Mucosa of stomach (tissue), 1 donor: ENCODE measurements around the gene MUS81.
A peak's percentile ranks its signal among the peaks of the same experiment; 100 is the strongest.

ENCODE experiments used
- H3K27me3 ChIP-seq: one replicate; pipeline ENCODE4 v1.7.0; 2013; ENCODE audit warnings: mild to moderate bottlenecking, low read length; ENCODE audit not compliant: control insufficient read depth, insufficient read depth
- H3K36me3 ChIP-seq: one replicate; pipeline ENCODE4 v1.7.0; 2013; ENCODE audit warnings: low read length; ENCODE audit not compliant: control insufficient read depth, insufficient read depth
- H3K4me1 ChIP-seq: one replicate; pipeline ENCODE4 v1.7.0; 2013; ENCODE audit warnings: mild to moderate bottlenecking, low read length; ENCODE audit not compliant: control insufficient read depth, insufficient read depth
- H3K4me3 ChIP-seq: one replicate; pipeline ENCODE4 v1.7.0; 2013; ENCODE audit warnings: low read length
- H3K9ac ChIP-seq: one replicate; pipeline ENCODE4 v1.7.0; 2013; ENCODE audit warnings: mild to moderate bottlenecking, low read length, moderate library complexity
- H3K9me3 ChIP-seq: one replicate; pipeline ENCODE4 v1.7.0; 2013; ENCODE audit warnings: mild to moderate bottlenecking, low read length, moderate library complexity; ENCODE audit not compliant: control insufficient read depth
- donor health status: Pancreatic carcinoma.

The MUS81 gene, protein sequence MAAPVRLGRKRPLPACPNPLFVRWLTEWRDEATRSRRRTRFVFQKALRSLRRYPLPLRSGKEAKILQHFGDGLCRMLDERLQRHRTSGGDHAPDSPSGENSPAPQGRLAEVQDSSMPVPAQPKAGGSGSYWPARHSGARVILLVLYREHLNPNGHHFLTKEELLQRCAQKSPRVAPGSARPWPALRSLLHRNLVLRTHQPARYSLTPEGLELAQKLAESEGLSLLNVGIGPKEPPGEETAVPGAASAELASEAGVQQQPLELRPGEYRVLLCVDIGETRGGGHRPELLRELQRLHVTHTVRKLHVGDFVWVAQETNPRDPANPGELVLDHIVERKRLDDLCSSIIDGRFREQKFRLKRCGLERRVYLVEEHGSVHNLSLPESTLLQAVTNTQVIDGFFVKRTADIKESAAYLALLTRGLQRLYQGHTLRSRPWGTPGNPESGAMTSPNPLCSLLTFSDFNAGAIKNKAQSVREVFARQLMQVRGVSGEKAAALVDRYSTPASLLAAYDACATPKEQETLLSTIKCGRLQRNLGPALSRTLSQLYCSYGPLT

DNA sequence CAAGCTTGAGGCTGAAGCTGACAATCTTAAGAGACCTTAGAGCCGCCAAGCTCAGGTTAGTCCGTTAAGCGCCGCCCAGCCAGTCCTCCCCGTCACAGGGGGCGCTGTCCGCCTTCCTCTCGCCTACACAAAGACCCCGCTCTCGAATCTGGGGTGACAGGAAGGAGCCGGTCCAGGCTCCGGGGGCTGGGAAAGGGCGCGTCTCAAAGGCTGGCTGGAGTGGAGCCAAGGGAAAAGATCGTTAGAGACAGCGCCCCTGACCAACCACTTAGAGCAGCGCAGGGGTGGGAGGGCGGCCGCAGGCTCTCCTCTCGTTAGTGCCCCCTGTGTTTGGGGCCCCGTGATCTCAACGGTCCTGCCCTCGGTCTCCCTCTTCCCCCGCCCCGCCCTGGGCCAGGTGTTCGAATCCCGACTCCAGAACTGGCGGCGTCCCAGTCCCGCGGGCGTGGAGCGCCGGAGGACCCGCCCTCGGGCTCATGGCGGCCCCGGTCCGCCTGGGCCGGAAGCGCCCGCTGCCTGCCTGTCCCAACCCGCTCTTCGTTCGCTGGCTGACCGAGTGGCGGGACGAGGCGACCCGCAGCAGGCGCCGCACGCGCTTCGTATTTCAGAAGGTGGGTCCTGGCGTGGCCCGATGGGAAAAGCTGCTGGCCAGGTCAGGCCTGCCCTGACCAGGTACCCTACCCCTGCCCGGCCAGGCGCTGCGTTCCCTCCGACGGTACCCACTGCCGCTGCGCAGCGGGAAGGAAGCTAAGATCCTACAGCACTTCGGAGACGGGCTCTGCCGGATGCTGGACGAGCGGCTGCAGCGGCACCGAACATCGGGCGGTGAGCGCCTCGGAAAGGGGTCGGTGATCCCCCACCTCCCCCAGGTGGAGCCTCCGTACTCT lies at the start of gene MUS81:
Gene MUS81, plus strand, starts transcription at position 156 of the 887 bp plus-strand sequence. Its CDS starts 321 bp downstream, at position 477.
- H3K9me3 ChIP-seq: no peaks in the 10 kb centered on the region
- H3K4me3 ChIP-seq: peak within 1 kb of the TSS; percentile 74
- H3K36me3 ChIP-seq: peaks cover 26% of the 10 kb centered on the region
- peak within 1 kb of the TSS; percentile 86 for H3K9ac ChIP-seq
- H3K27me3 ChIP-seq: no peaks in the 10 kb centered on the region
- peaks cover 31% of the 10 kb centered on the region for H3K4me1 ChIP-seq

DNA sequence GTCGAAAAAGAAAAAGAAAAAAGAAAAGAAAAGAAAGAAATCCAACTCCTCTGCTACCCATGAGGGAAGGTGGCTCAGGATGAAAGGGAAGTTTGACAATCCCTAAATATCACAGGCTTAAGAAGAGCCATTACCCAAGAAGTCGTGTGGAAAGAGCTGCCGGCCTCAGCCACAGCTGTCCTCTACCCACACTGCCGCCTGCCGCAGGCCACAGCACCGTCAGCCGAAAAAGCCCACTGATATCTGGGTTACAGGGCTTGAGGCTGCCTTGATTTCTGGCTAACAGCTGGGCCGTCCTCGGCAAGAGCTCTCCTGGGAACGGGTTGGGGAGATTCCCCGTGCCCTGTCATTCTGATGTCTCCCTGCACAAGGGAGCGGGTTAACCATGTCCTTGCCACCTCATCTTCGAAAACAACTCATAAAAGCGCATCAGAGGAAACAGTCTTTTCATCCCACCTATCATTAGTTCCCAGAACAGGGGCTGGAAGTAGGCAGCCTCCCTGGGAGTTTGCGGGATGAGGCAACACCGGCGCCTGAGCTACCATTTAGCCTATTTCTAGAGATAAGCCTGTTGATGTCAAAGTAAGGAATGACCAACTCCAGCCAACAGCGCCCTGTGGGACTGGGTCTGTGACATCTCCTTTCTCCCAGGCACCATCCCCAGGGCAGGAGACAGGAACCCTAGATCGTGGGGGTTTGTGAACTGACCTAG lies 48.3 kb upstream of the MUS81 start:
- peaks cover 16% of the 10 kb centered on the region for H3K27me3 ChIP-seq
- H3K4me3 ChIP-seq: no peak overlapping the region
- no peaks in the 10 kb centered on the region for H3K9me3 ChIP-seq
- no peaks in the 10 kb centered on the region for H3K36me3 ChIP-seq
- H3K4me1 ChIP-seq: peaks cover 12% of the 10 kb centered on the region
- H3K9ac ChIP-seq: no peak overlapping the region

DNA sequence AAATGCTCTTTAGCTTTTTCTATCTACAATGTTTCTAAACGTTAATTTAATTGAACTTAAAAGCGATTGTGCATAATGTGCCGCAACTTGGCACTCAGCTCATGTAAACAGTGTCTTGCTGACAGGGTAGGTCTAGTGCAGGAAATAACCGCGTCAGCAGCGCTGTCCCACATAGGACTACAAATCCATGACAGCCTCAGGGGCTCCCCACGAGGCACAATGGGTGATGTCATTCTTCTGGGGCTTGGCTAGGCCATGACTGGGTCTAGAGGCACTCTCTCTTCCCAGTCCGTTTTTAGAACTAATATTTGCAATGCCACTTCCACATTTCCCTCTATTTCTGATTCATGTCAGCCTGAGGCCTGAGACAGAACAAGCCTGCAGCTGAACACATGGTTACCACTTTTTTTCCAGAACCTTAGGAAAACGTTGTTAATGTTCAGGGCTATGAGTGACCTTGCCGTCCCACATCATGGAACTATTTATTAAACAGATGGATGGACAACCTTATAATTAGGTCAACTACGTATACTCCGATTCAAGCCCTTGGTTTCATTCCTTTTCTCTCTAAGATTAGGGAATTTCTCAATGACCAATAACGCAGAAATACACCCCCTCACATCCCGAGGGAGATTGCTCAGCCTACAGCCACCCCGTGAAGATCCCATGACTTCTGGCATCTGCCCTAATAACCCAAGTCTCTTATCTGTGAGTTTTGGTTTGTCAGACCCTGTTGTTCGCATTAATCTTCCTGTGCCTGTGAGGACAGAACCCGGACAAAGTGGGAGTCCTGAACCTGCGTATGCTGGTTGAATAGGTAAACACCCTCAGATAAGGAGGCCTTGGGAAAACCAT lies 45.9 kb upstream of the MUS81 start:
- no peak overlapping the region for H3K4me3 ChIP-seq
- no peaks in the 10 kb centered on the region for H3K9me3 ChIP-seq
- peaks cover 3% of the 10 kb centered on the region for H3K27me3 ChIP-seq
- no peaks in the 10 kb centered on the region for H3K36me3 ChIP-seq
- no peak overlapping the region for H3K9ac ChIP-seq
- peaks cover 16% of the 10 kb centered on the region for H3K4me1 ChIP-seq

DNA sequence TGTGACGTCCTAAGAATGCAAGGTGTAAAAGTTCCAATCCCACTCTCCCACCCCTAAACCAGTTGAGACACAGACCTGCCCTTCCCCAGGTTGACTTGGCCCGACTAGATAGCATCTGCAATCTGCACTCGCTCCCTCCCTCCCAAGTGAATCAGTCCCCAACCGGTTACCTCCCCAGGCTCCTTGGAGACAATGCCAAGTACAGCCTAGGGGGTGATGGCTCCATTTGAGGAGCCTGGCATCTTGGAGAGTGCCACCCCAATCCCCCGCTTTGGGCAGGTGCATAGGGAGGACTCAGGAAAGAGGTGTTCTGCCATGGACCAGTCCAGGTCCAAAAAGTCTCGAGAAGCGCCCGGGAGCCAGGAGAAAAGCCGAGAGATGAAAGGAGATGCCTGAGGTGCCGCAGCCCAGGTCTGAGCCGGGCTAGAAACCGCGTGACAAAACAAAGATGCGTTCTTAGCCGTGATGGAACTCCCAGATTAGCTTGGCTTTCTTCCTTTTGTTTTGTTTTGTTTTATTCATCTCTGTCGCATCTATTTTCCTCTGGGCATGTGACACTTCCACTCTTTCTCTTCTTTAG lies 45.2 kb upstream of the MUS81 start:
- H3K4me1 ChIP-seq: peaks cover 16% of the 10 kb centered on the region
- no peaks in the 10 kb centered on the region for H3K9me3 ChIP-seq
- H3K9ac ChIP-seq: no peak overlapping the region

DNA sequence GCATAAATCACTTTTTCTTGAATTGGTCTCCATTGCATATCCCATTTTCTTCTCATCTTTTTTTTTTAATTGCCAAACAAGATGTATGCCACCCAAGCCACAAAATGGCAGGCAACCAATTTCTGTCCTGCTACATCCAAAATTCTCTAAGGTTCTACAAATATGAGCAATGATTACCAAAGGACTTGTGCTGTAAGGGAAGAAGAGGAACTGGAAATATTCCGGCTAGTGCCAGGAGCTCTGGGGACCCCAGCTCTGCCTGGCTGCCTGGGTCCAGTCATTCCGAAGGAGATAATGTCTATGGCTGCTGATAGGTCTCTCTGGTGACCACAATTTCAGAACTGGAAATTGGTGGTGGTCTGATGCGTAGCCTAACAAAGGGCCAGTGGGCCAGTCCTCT lies 43.5 kb upstream of the MUS81 start:
- Histone ChIP-seq H3K4me3 (no peak overlapping the region), H3K27me3 (no peaks in the 10 kb centered on the region), H3K36me3 (no peaks in the 10 kb centered on the region), H3K9me3 (no peaks in the 10 kb centered on the region), H3K9ac (no peak overlapping the region), H3K4me1 (peaks cover 22% of the 10 kb centered on the region)

More for the DNA sequence above, 45.2 kb upstream of the MUS81 start:
- no peak overlapping the region for H3K4me3 ChIP-seq
- no peaks in the 10 kb centered on the region for H3K36me3 ChIP-seq
- H3K27me3 ChIP-seq: peaks cover 3% of the 10 kb centered on the region

DNA sequence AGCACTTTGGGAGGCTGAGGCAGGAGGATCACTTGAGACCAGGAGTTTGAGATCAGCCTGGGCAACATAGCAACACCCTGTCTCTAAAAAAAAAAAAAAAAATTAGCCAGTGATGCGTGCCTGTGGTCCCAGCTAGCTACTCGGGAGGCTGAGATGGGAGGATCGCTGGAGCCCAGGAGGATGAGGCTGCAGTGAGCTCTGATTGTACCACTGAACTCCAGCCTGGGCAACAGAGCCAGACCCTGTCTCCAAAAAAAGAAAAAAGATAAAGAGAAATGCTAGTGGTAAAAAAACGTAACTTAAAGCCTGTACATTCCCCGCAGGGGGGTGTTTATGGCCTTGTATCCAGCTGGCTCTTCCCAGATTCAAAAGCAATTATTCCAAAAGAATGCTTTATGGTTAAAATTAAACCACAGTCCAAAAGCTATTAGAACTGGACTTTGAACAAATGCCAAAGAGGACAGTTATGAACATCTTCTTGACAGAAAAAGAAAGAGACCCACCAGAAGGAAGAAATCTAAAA lies 42.9 kb upstream of the MUS81 start:
- H3K4me3 ChIP-seq: peak overlapping the region; percentile 54
- no peaks in the 10 kb centered on the region for H3K27me3 ChIP-seq
- peak overlapping the region; percentile 68 for H3K9ac ChIP-seq
- H3K36me3 ChIP-seq: no peaks in the 10 kb centered on the region
- peaks cover 22% of the 10 kb centered on the region for H3K4me1 ChIP-seq
- no peaks in the 10 kb centered on the region for H3K9me3 ChIP-seq

DNA sequence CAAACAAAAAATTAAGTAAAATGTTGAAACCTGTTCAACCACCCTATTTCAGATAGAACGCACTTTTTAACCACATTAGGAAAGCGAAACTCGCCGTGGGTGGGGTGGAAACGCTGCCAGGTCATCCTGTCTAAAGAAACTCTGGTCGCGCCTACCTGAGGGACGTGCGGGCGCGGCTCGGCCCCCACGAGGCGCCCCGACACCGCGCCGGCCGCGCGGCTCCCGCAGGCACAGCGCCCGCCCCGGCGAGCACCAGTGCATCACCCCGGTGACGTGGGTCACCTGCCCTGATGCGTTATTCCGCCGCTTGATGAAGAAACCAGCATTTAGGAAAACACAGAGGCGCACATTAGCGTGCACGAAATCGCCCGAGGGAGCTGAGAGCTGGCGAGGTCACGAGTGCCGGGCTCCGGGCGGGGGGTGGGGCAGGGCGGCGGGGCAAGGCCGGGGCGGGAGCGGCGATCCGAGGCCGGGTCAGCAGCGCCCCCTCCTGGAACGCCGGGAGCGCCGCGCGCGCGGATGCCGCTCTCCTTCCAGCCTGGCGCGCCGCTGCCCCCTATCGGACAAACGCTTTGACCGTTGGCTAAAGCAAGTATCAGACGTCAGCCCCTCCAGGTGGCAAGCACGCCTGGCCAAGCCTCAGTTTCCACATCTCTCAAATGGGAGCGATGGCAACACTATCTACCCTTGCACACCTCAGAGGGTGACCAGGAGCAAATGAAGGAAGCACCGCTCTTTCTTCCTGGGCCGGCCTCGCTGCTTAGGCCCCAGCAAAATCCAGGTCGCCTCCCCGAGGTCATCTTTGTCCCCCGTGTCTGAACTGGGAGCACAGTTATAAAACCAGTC lies 42.2 kb upstream of the MUS81 start:
- H3K4me3 ChIP-seq: peak overlapping the region; percentile 54
- H3K9ac ChIP-seq: peak overlapping the region; percentile 68
- H3K9me3 ChIP-seq: no peaks in the 10 kb centered on the region
- H3K27me3 ChIP-seq: no peaks in the 10 kb centered on the region
- H3K36me3 ChIP-seq: no peaks in the 10 kb centered on the region
- H3K4me1 ChIP-seq: peaks cover 28% of the 10 kb centered on the region

DNA sequence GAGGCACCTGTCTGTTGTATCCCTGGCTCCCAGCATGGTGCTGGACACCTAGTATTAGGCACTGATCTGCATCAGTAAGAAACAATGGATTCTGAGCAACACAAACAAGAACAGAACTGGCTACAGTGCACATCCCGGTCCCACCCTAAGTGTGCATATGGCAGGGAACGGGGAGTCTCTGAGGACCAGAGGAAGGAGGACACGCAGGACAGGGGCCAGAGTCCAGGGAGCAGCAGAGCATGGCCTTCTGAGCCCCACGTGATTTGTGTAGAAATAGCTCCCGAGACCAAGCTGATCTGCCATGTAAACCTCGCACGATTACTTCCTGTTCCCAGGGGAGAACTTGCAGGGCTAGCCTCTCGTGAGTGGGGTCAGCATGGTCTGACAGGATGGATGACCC lies 39.1 kb upstream of the MUS81 start:
- peaks cover 22% of the 10 kb centered on the region for H3K4me1 ChIP-seq

DNA sequence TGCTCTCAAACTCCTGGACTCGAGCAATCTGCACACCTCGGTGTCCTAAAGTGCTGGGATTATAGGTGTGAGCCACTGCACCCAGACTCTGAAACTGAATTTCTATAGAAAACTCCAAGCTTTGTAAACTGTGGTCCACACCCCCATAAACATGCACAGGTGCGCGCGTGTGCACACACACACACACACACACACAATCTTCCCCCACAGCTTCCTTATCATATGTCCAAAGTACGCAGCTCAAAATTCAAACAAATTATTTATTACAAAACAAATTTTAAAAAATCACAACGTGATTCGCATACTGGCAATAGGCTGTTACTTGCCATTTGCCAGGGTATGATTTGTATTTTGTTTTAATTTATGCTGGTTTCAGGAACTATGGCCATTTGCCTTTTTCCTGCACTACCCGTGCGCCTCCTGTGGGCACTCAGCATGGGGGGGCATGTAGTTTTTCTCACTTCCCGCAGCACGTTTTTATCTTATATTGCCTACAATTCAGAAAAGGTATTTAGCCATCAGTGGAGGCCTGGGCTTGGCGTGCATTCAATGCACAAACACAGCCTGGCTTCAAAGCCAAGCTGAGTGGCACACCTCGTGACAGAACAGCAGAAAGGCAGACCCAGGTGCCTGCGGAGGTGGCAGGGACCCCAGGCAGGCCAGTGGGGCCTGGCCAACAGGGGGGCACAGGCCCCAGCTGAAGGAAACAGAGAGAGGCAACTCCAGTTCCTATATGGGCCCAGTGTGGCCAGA lies 37.3 kb upstream of the MUS81 start:
- no peak overlapping the region for H3K4me3 ChIP-seq
- H3K36me3 ChIP-seq: no peaks in the 10 kb centered on the region
- H3K9me3 ChIP-seq: no peaks in the 10 kb centered on the region
- no peak overlapping the region for H3K9ac ChIP-seq
- H3K4me1 ChIP-seq: peaks cover 22% of the 10 kb centered on the region
- no peaks in the 10 kb centered on the region for H3K27me3 ChIP-seq

More for the DNA sequence above, 39.1 kb upstream of the MUS81 start:
- Histone ChIP-seq H3K36me3 (no peaks in the 10 kb centered on the region), H3K27me3 (no peaks in the 10 kb centered on the region), H3K4me3 (no peak overlapping the region), H3K9ac (no peak overlapping the region), H3K9me3 (no peaks in the 10 kb centered on the region)
